Fibroblast of lung (primary cell): ENCODE measurements around the gene COQ4. TPM values are rescaled to one million over a fixed set of nuclear protein-coding genes. Genes with fewer than 3 reads are reported as not detected.

Source experiments
- DNase-seq, 2 donors: peaks; one replicate each; pipeline versions ENCODE4 v3.0.0 to v3.0.0-alpha.2; 2010; ENCODE audit warnings: low read depth in 2 of 2
- H2AFZ ChIP-seq: 2 replicates; pipeline ENCODE4 v1.5.1; 2012; ENCODE audit warnings: low read length, control low read depth, inconsistent platforms
- H3K27ac ChIP-seq: 2 replicates; pipeline ENCODE4 v1.5.1; 2011; ENCODE audit warnings: low read length, control low read depth; ENCODE audit not compliant: insufficient read depth
- H3K27me3 ChIP-seq: 2 replicates; pipeline ENCODE4 v1.5.1; 2011; ENCODE audit warnings: mild to moderate bottlenecking, low read length; ENCODE audit not compliant: control insufficient read depth, insufficient read depth
- H3K36me3 ChIP-seq: 2 replicates; pipeline ENCODE4 v1.5.1; 2011; ENCODE audit warnings: low read length; ENCODE audit not compliant: control insufficient read depth, insufficient read depth
- H3K4me1 ChIP-seq: 2 replicates; pipeline ENCODE4 v1.5.1; 2011; ENCODE audit warnings: low read length; ENCODE audit not compliant: control insufficient read depth, insufficient read depth; ENCODE audit errors: extremely low read depth
- H3K4me2 ChIP-seq: 2 replicates; pipeline ENCODE4 v1.5.1; 2011; ENCODE audit warnings: low read length, control low read depth; ENCODE audit not compliant: insufficient read depth; ENCODE audit errors: extremely low read depth
- H3K4me3 ChIP-seq, 4 experiments: fragments of 200-600 bp in 1 of 4; sonication (generic) in 1 of 4; replicated peaks in 1 of 4; 2 replicates each; pipeline ENCODE4 v1.5.1; 2011 to 2016; ENCODE audit warnings: low read length in 4 of 4, low read depth in 3 of 4, mild to moderate bottlenecking in 3 of 4, control low read depth in 2 of 4, inconsistent platforms in 1 of 4, mixed read lengths in 1 of 4; ENCODE audit not compliant: insufficient read depth in 1 of 4; ENCODE audit errors: control extremely low read depth in 1 of 4
- H3K79me2 ChIP-seq: 2 replicates; pipeline ENCODE4 v1.5.1; 2012; ENCODE audit warnings: mild to moderate bottlenecking, low read length, inconsistent platforms; ENCODE audit not compliant: control insufficient read depth, insufficient read depth
- H3K9ac ChIP-seq: 2 replicates; pipeline ENCODE4 v1.5.1; 2011; ENCODE audit warnings: mild to moderate bottlenecking, low read length, control low read depth; ENCODE audit not compliant: insufficient read depth
- H3K9me3 ChIP-seq: 2 replicates; pipeline ENCODE4 v1.5.1; 2012; ENCODE audit warnings: low read depth, low read length; ENCODE audit not compliant: control insufficient read depth, insufficient read depth
- H4K20me1 ChIP-seq: 2 replicates; pipeline ENCODE4 v1.5.1; 2011; ENCODE audit warnings: low read length; ENCODE audit not compliant: control insufficient read depth, insufficient read depth; ENCODE audit errors: extremely low read depth
- CTCF ChIP-seq, 2 donors: IDR thresholded peaks in 1 of 2; conservative IDR thresholded peaks in 1 of 2; 1 replicate in 1 of 2; 2 replicates in 1 of 2; pipeline ENCODE4 v1.5.1; 2011 to 2012; ENCODE audit warnings: low read length in 2 of 2, control low read depth in 1 of 2, inconsistent platforms in 1 of 2, low read depth in 1 of 2, mild to moderate bottlenecking in 1 of 2
- EZH2 ChIP-seq: IDR thresholded peaks from 2 replicates; pipeline ENCODE4 v1.5.1; 2012; ENCODE audit warnings: low read length, control low read depth, mild to moderate bottlenecking; ENCODE audit errors: missing control alignments
- polyA plus RNA-seq, 2 donors: library from polyadenylated mRNA; depleted of rRNA in 1 of 2; stranded (reverse) in 1 of 2; unstranded in 1 of 2; fragments of >200 nt; gene quantifications; 2 replicates each; pipeline ENCODE4 v1.2.1, GENCODE V29; 2011 to 2012; ENCODE audit warnings: missing spikeins in 1 of 2
- total RNA-seq: library from RNA; depleted of rRNA; stranded (reverse); fragments of >200 nt; gene quantifications from 2 replicates; pipeline ENCODE4 v1.2.1, GENCODE V29; 2014

The COQ4 gene
- total and polyA plus RNA-seq, 2 donors (not counting 1 experiment from before 2014, with no cell fraction given): 11.2 to 18.7 TPM

- no peaks in the 10 kb centered on the region for H3K4me1 ChIP-seq
- no peaks in the 10 kb centered on the region for H3K27me3 ChIP-seq
- no peak overlapping the region for H3K4me3 ChIP-seq
- no peak overlapping the region for H3K4me2 ChIP-seq
- H3K9ac ChIP-seq: no peak overlapping the region
- no peaks in the 10 kb centered on the region for H3K79me2 ChIP-seq
- no peaks in the 10 kb centered on the region for H4K20me1 ChIP-seq
- no peak overlapping the region for H2AFZ ChIP-seq
- peaks cover 18% of the 10 kb centered on the region for H3K36me3 ChIP-seq
- no peak overlapping the region for H3K27ac ChIP-seq
- H3K9me3 ChIP-seq: no peaks in the 10 kb centered on the region
- no peak for TF ChIP-seq CTCF (conservative IDR thresholded peaks at IDR 0.05 in 1 of 2, IDR thresholded peaks at IDR 0.05 in 1 of 2; ENCODE audit: low read depth in 1 of 2, low read length in 2 of 2)
- no peak for TF ChIP-seq EZH2
- no peak for DNase-seq
Measured at GRCh38 chr9:128349125-128349524, 26.5 kb downstream of the COQ4 start.

- Histone ChIP-seq H3K4me1 (no peaks in the 10 kb centered on the region), H3K79me2 (no peaks in the 10 kb centered on the region), H3K9ac (no peak overlapping the region), H3K27me3 (no peaks in the 10 kb centered on the region), H3K9me3 (no peaks in the 10 kb centered on the region), H3K27ac (no peak overlapping the region), H4K20me1 (no peaks in the 10 kb centered on the region), H3K4me3 (no peak overlapping the region), H3K36me3 (peaks cover 16% of the 10 kb centered on the region), H2AFZ (no peak overlapping the region), H3K4me2 (no peak overlapping the region)
- no peak for DNase-seq
- TF ChIP-seq CTCF (conservative IDR thresholded peaks at IDR 0.05 in 1 of 2, IDR thresholded peaks at IDR 0.05 in 1 of 2; ENCODE audit: low read depth in 1 of 2, low read length in 2 of 2) (no peak), EZH2 (no peak)
Measured at GRCh38 chr9:128349772-128350171, 27.1 kb downstream of the COQ4 start.

GRCh38 chr9:128355451-128355850 lies 32.8 kb downstream of the COQ4 start:
- Histone ChIP-seq H3K9me3 (no peaks in the 10 kb centered on the region), H3K4me1 (no peaks in the 10 kb centered on the region), H3K27me3 (no peaks in the 10 kb centered on the region), H3K9ac (no peak overlapping the region), H3K27ac (no peak overlapping the region), H3K4me3 (no peak overlapping the region), H2AFZ (no peak overlapping the region), H3K4me2 (no peak overlapping the region), H3K79me2 (no peaks in the 10 kb centered on the region), H4K20me1 (no peaks in the 10 kb centered on the region), H3K36me3 (peaks cover 4% of the 10 kb centered on the region)
- TF ChIP-seq CTCF (conservative IDR thresholded peaks at IDR 0.05 in 1 of 2, IDR thresholded peaks at IDR 0.05 in 1 of 2; ENCODE audit: low read depth in 1 of 2, low read length in 2 of 2): no peak
- TF ChIP-seq EZH2: no peak
- no peak for DNase-seq
